ENCODE data around the gene ZNF248.
"Not testable (repeated sequence)": the region's sequence is repeated elsewhere in the genome, so short reads cannot be mapped to it uniquely, and the experiment has no call there.

Gene ZNF248

GRCh38 chr10:37857287-37858211, at the start of gene ZNF248:
TSS of gene ZNF248 (minus strand) at chr10:37857610. CDS start at chr10:37856310, 1,300 bp downstream.
- peak; percentile 94 for DNase-seq

GRCh38 chr10:37906382-37906781, 49.0 kb upstream of the ZNF248 start:
- no peak for DNase-seq

- no peak for DNase-seq
Observed at GRCh38 chr10:37896436-37896835, 39.0 kb upstream of the ZNF248 start.

GRCh38 chr10:37895674-37896073, 38.3 kb upstream of the ZNF248 start:
- DNase-seq: no peak

- DNase-seq: no peak
Observed at GRCh38 chr10:37885850-37886249, 28.4 kb upstream of the ZNF248 start.

- DNase-seq: no peak
Observed at GRCh38 chr10:37872955-37873354, 15.5 kb upstream of the ZNF248 start.

- DNase-seq: no peak
Observed at GRCh38 chr10:37872283-37872682, 14.9 kb upstream of the ZNF248 start.

GRCh38 chr10:37871568-37872251, 14.3 kb upstream of the ZNF248 start:
- no peak for DNase-seq

- DNase-seq: no peak
Observed at GRCh38 chr10:37871143-37871542, 13.7 kb upstream of the ZNF248 start.

GRCh38 chr10:37868796-37869195, 11.4 kb upstream of the ZNF248 start:
- DNase-seq: no peak

GRCh38 chr10:37865957-37866803, 8.8 kb upstream of the ZNF248 start:
- DNase-seq: no peak

- DNase-seq: no peak
Observed at GRCh38 chr10:37865264-37865663, 7.9 kb upstream of the ZNF248 start.

- DNase-seq: no peak
Observed at GRCh38 chr10:37860494-37861190, 3.2 kb upstream of the ZNF248 start.

- DNase-seq: not testable (repeated sequence)
Observed at GRCh38 chr10:37859270-37859669, 1.9 kb upstream of the ZNF248 start.

GRCh38 chr10:37856881-37857286, 526 bp downstream of the ZNF248 start:
- DNase-seq: no peak

- DNase-seq: no peak
Observed at GRCh38 chr10:37855636-37856035, 1.8 kb downstream of the ZNF248 start.

GRCh38 chr10:37854626-37855025, 2.8 kb downstream of the ZNF248 start:
- no peak for DNase-seq

- no peak for DNase-seq
Observed at GRCh38 chr10:37844644-37845043, 12.8 kb downstream of the ZNF248 start.

GRCh38 chr10:37839243-37839642, 18.2 kb downstream of the ZNF248 start:
- no peak for DNase-seq

GRCh38 chr10:37831495-37832333, 25.7 kb downstream of the ZNF248 start:
- DNase-seq: no peak

- DNase-seq: no peak
Observed at GRCh38 chr10:37826806-37827205, 30.6 kb downstream of the ZNF248 start.

GRCh38 chr10:37821237-37821636, 36.2 kb downstream of the ZNF248 start:
- DNase-seq: no peak
